ENCODE results near the gene SCYL3. TPM values are rescaled to one million over a fixed set of nuclear protein-coding genes. Genes with fewer than 3 reads are reported as not detected.
"Not testable (repeated sequence)": the region's sequence is repeated elsewhere in the genome, so short reads cannot be mapped to it uniquely, and the experiment has no call there.

The SCYL3 gene
- total RNA-seq, 1 donor from 2014 or later = 9.9 TPM

- no peaks in the 10 kb centered on the region for H3K9me3 ChIP-seq
- no peak overlapping the region for H3K27ac ChIP-seq
- no peak for DNase-seq
- H3K4me1 ChIP-seq = no peaks in the 10 kb centered on the region
- intact Hi-C loops (cut with DNase I) = no loop called here
- no peak for ATAC-seq
- no peak for TF ChIP-seq CTCF (IDR thresholded peaks at IDR 0.05)
- H3K4me3 ChIP-seq = no peak overlapping the region
- no peaks in the 10 kb centered on the region for H3K27me3 ChIP-seq (ENCODE audit: low read depth)
- H3K36me3 ChIP-seq = peaks cover 64% of the 10 kb centered on the region
These were observed 15.8 kb downstream of the SCYL3 start for GRCh38 chr1:169877800-169878491.

- Histone ChIP-seq H3K27me3 (ENCODE audit: low read depth) (no peaks in the 10 kb centered on the region), H3K36me3 (peaks cover 96% of the 10 kb centered on the region), H3K9me3 (no peaks in the 10 kb centered on the region), H3K4me1 (no peaks in the 10 kb centered on the region), H3K27ac (no peak overlapping the region), H3K4me3 (no peak overlapping the region)
- no peak for TF ChIP-seq CTCF (IDR thresholded peaks at IDR 0.05)
- intact Hi-C loops (cut with DNase I) = no loop called here
- ATAC-seq (no peak), DNase-seq (no peak)
These were observed 19.5 kb downstream of the SCYL3 start for GRCh38 chr1:169874229-169874628.

GRCh38 chr1:169873582-169874199 is 20.0 kb downstream of the SCYL3 start:
- ATAC-seq = no peak
- H3K4me3 ChIP-seq = no peak overlapping the region
- intact Hi-C loops (cut with DNase I) = no loop called here
- no peak for DNase-seq
- peaks cover 100% of the 10 kb centered on the region for H3K36me3 ChIP-seq
- TF ChIP-seq CTCF (IDR thresholded peaks at IDR 0.05) = no peak
- H3K27me3 ChIP-seq (ENCODE audit: low read depth) = no peaks in the 10 kb centered on the region
- no peak overlapping the region for H3K27ac ChIP-seq
- H3K4me1 ChIP-seq = no peaks in the 10 kb centered on the region
- H3K9me3 ChIP-seq = no peaks in the 10 kb centered on the region

- no peak overlapping the region for H3K4me3 ChIP-seq
- intact Hi-C loops (cut with DNase I) = no loop called here
- peaks cover 100% of the 10 kb centered on the region for H3K36me3 ChIP-seq
- TF ChIP-seq CTCF (IDR thresholded peaks at IDR 0.05) = no peak
- H3K9me3 ChIP-seq = no peaks in the 10 kb centered on the region
- no peaks in the 10 kb centered on the region for H3K27me3 ChIP-seq (ENCODE audit: low read depth)
- no peaks in the 10 kb centered on the region for H3K4me1 ChIP-seq
- no peak for DNase-seq
- no peak overlapping the region for H3K27ac ChIP-seq
- no peak for ATAC-seq
These were observed 20.8 kb downstream of the SCYL3 start for GRCh38 chr1:169872906-169873305.

- H3K9me3 ChIP-seq; H3K27me3 ChIP-seq (ENCODE audit: low read depth); ATAC-seq; intact Hi-C loops (cut with DNase I); DNase-seq; H3K27ac ChIP-seq; H3K4me1 ChIP-seq; H3K4me3 ChIP-seq: not testable (repeated sequence)
- H3K36me3 ChIP-seq = peaks cover 100% of the 10 kb centered on the region
These were observed 21.7 kb downstream of the SCYL3 start for GRCh38 chr1:169871988-169872387.

- ATAC-seq = no peak
- Histone ChIP-seq H3K4me3 (no peak overlapping the region), H3K9me3 (no peaks in the 10 kb centered on the region), H3K36me3 (peaks cover 100% of the 10 kb centered on the region), H3K27ac (no peak overlapping the region), H3K4me1 (no peaks in the 10 kb centered on the region), H3K27me3 (ENCODE audit: low read depth) (no peaks in the 10 kb centered on the region)
- intact Hi-C loops (cut with DNase I) = no loop called here
- no peak for TF ChIP-seq CTCF (IDR thresholded peaks at IDR 0.05)
- DNase-seq = no peak
These were observed 24.3 kb downstream of the SCYL3 start for GRCh38 chr1:169869426-169869825.

All from lower lobe of right lung (tissue), 2 donors.